DMS53 treated with DMSO at 0.1 percent for 48 hours (cell line): Measurements from ENCODE around the gene ADIPOR2.

Source experiments
- DNase-seq: peaks from one replicate; lab custom pipeline; 2025; ENCODE audit not compliant: unreplicated experiment; lab: John Stamatoyannopoulos, UW

ADIPOR2 gene

GRCh38 chr12:1690578-1691122 is at the start of gene ADIPOR2:
ADIPOR2 (plus strand) TSS chr12:1691070; CDS start chr12:1754344, 63,274 bp downstream.
- peak; percentile 99 for DNase-seq

- DNase-seq = no peak
These were observed 48.4 kb upstream of the ADIPOR2 start for GRCh38 chr12:1642513-1642912.

- no peak for DNase-seq
These were observed 47.8 kb upstream of the ADIPOR2 start for GRCh38 chr12:1643043-1643442.

- no peak for DNase-seq
These were observed 46.9 kb upstream of the ADIPOR2 start for GRCh38 chr12:1643905-1644533.

GRCh38 chr12:1644534-1645438 is 46.1 kb upstream of the ADIPOR2 start:
- no peak for DNase-seq

GRCh38 chr12:1645819-1646218 is 45.1 kb upstream of the ADIPOR2 start:
- no peak for DNase-seq

- no peak for DNase-seq
These were observed 44.1 kb upstream of the ADIPOR2 start for GRCh38 chr12:1646569-1647284.

GRCh38 chr12:1647285-1647669 is 43.6 kb upstream of the ADIPOR2 start:
- no peak for DNase-seq

- no peak for DNase-seq
These were observed 40.5 kb upstream of the ADIPOR2 start for GRCh38 chr12:1650260-1650977.

- no peak for DNase-seq
These were observed 39.9 kb upstream of the ADIPOR2 start for GRCh38 chr12:1650978-1651361.

GRCh38 chr12:1651946-1652345 is 38.9 kb upstream of the ADIPOR2 start:
- DNase-seq = no peak

- no peak for DNase-seq
These were observed 35.6 kb upstream of the ADIPOR2 start for GRCh38 chr12:1655225-1655788.

GRCh38 chr12:1656902-1657301 is 34.0 kb upstream of the ADIPOR2 start:
- no peak for DNase-seq

GRCh38 chr12:1657688-1658087 is 33.2 kb upstream of the ADIPOR2 start:
- no peak for DNase-seq

- no peak for DNase-seq
These were observed 30.3 kb upstream of the ADIPOR2 start for GRCh38 chr12:1660304-1661187.

- DNase-seq = peak; percentile 97
These were observed 29.1 kb upstream of the ADIPOR2 start for GRCh38 chr12:1661553-1662335.

- DNase-seq = peak; percentile 86
These were observed 28.0 kb upstream of the ADIPOR2 start for GRCh38 chr12:1662761-1663439.
